Esophagus squamous epithelium (tissue), 5 donors: ENCODE measurements around the gene PDE2A. TPM values are rescaled to one million over a fixed set of nuclear protein-coding genes. Genes with fewer than 3 reads are reported as not detected.

Source experiments
- DNase-seq: peaks from one replicate; lab custom pipeline; 2025; lab: John Stamatoyannopoulos, UW
- H3K27ac ChIP-seq, 4 donors: fragments of 200-600 bp; sonication (generic); one replicate each; pipeline ENCODE4 v1.5.1; 2016 to 2019; ENCODE audit warnings: mild to moderate bottlenecking in 1 of 4
- H3K27me3 ChIP-seq, 4 donors: fragments of 200-600 bp; sonication (generic); 1 replicate in 3 of 4; 2 replicates in 1 of 4; pipeline versions ENCODE4 v1.5.1 to v1.6.0; 2017 to 2021; ENCODE audit warnings: antibody characterized with exemption in 1 of 4
- H3K36me3 ChIP-seq, 3 donors: fragments of 200-600 bp; sonication (generic); one replicate each; pipeline ENCODE4 v1.5.1; 2016 to 2019
- H3K4me1 ChIP-seq, 3 donors: fragments of 200-600 bp; sonication (generic); one replicate each; pipeline ENCODE4 v1.5.1; 2017 to 2019
- H3K4me3 ChIP-seq, 4 donors: fragments of 200-600 bp; sonication (generic); 1 replicate in 3 of 4; 2 replicates in 1 of 4; pipeline ENCODE4 v1.5.1; 2016 to 2019; ENCODE audit warnings: mild to moderate bottlenecking in 2 of 4, moderate library complexity in 1 of 4
- H3K9me3 ChIP-seq, 3 donors: fragments of 200-600 bp; sonication (generic); one replicate each; pipeline ENCODE4 v1.5.1; 2016 to 2019
- CTCF ChIP-seq, 6 experiments: fragments of 450-650 bp in 4 of 6; fragments of 200-600 bp in 2 of 6; sonication (generic) in 2 of 6; IDR thresholded peaks; one replicate each; pipeline ENCODE4 v1.5.1; 2016 to 2019; ENCODE audit warnings: antibody characterized with exemption in 6 of 6, mild to moderate bottlenecking in 4 of 6, moderate library complexity in 4 of 6
- POLR2A ChIP-seq, 4 donors: fragments of 450-650 bp; IDR thresholded peaks; one replicate each; pipeline ENCODE4 v1.6.1; 2017; ENCODE audit warnings: antibody characterized with exemption in 4 of 4, mild to moderate bottlenecking in 4 of 4, moderate library complexity in 3 of 4
- WGBS, 2 donors: methylation state at CpG; one replicate each; pipeline ENCODE4 v1.1.5; 2018; 5-methylcytosine and 5-hydroxymethylcytosine counted together
- intact Hi-C: fragments of 100-400 bp; cut with DNase I; formaldehyde crosslinking; loops from one replicate; pipeline ENCODE4 v1.15.0; 2022
- total RNA-seq, 4 donors: library from RNA; depleted of rRNA; stranded (reverse); fragments of >200 nt; gene quantifications; one replicate each; pipeline ENCODE4 v1.1.0, GENCODE V29; 2016
- donor health status: DM: yes; HTN: yes; CAD: no.

The PDE2A gene
- total RNA-seq, 4 donors from 2014 or later, result 5.6 to 38.3 (median 12.9) TPM

- no peaks in the 10 kb centered on the region for H3K9me3 ChIP-seq
- no peak for DNase-seq
Measured at GRCh38 chr11:72655896-72656464, 18.2 kb downstream of the PDE2A start.

GRCh38 chr11:72655014-72655413, 19.2 kb downstream of the PDE2A start:
- no peak overlapping the region for H3K27ac ChIP-seq

More at GRCh38 chr11:72655896-72656464, 18.2 kb downstream of the PDE2A start:
- Histone ChIP-seq H3K27ac (no peak overlapping the region), H3K36me3 (no peaks in the 10 kb centered on the region), H3K4me1 (no peaks in the 10 kb centered on the region), H3K27me3 (peaks cover 0 to 30% (median 0%) of the 10 kb centered on the region in 4 donors), H3K4me3 (no peak overlapping the region)
- intact Hi-C loops, result no loop called here
- WGBS, 2 donors, result 50 to 79% methylated on average over 6 to 7 of the region's 11 CpGs
- TF ChIP-seq POLR2A (IDR thresholded peaks at IDR 0.05), result no peak
- no peak for TF ChIP-seq CTCF (IDR thresholded peaks at IDR 0.05)

GRCh38 chr11:72653649-72654048, 20.6 kb downstream of the PDE2A start:
- H3K9me3 ChIP-seq, result no peaks in the 10 kb centered on the region
- no peaks in the 10 kb centered on the region for H3K36me3 ChIP-seq
- peaks cover 0 to 15% (median 0%) of the 10 kb centered on the region in 4 donors for H3K27me3 ChIP-seq
- no peak overlapping the region for H3K4me3 ChIP-seq
- no peaks in the 10 kb centered on the region for H3K4me1 ChIP-seq
- 61 to 86% methylated on average over 1 to 3 of the region's 3 CpGs for WGBS, 2 donors
- TF ChIP-seq CTCF (IDR thresholded peaks at IDR 0.05) (no peak), POLR2A (IDR thresholded peaks at IDR 0.05) (no peak)
- DNase-seq, result no peak
- no peak overlapping the region for H3K27ac ChIP-seq
- intact Hi-C loops, result no loop called here

More at GRCh38 chr11:72655014-72655413, 19.2 kb downstream of the PDE2A start:
- no peak overlapping the region for H3K4me3 ChIP-seq
- DNase-seq, result no peak
- H3K36me3 ChIP-seq, result no peaks in the 10 kb centered on the region
- 56 to 62% methylated on average over 6 to 8 of the region's 8 CpGs for WGBS, 2 donors
- no peak for TF ChIP-seq CTCF (IDR thresholded peaks at IDR 0.05)
- no peak for TF ChIP-seq POLR2A (IDR thresholded peaks at IDR 0.05)
- no peaks in the 10 kb centered on the region for H3K9me3 ChIP-seq
- intact Hi-C loops, result no loop called here
- peaks cover 0 to 22% (median 0%) of the 10 kb centered on the region in 4 donors for H3K27me3 ChIP-seq
- no peaks in the 10 kb centered on the region for H3K4me1 ChIP-seq

GRCh38 chr11:72652873-72653630, 21.2 kb downstream of the PDE2A start:
- no peak for TF ChIP-seq CTCF (IDR thresholded peaks at IDR 0.05)
- TF ChIP-seq POLR2A (IDR thresholded peaks at IDR 0.05), result no peak
- no peak overlapping the region for H3K4me3 ChIP-seq
- no peaks in the 10 kb centered on the region for H3K36me3 ChIP-seq
- WGBS, 2 donors, result 59 to 65% methylated on average over 9 to 12 of the region's 13 CpGs
- H3K4me1 ChIP-seq, result no peaks in the 10 kb centered on the region
- no peaks in the 10 kb centered on the region for H3K9me3 ChIP-seq
- DNase-seq, result no peak
- H3K27me3 ChIP-seq, result peaks cover 0 to 10% (median 0%) of the 10 kb centered on the region in 4 donors
- no peak overlapping the region for H3K27ac ChIP-seq
- intact Hi-C loops, result no loop called here

- Histone ChIP-seq H3K9me3 (no peaks in the 10 kb centered on the region), H3K4me3 (no peak overlapping the region), H3K36me3 (no peaks in the 10 kb centered on the region), H3K27me3 (peaks cover 0 to 9% (median 0%) of the 10 kb centered on the region in 4 donors), H3K27ac (no peak overlapping the region), H3K4me1 (no peaks in the 10 kb centered on the region)
- intact Hi-C loops, result no loop called here
- DNase-seq, result no peak
- TF ChIP-seq CTCF (IDR thresholded peaks at IDR 0.05) (no peak), POLR2A (IDR thresholded peaks at IDR 0.05) (no peak)
Measured at GRCh38 chr11:72652133-72652532, 22.1 kb downstream of the PDE2A start.
